ENCODE measurements around the gene CYP2F1.
"Not testable (repeated sequence)": the region's sequence is repeated elsewhere in the genome, so short reads cannot be mapped to it uniquely, and the experiment has no call there.

Gene CYP2F1

DNA sequence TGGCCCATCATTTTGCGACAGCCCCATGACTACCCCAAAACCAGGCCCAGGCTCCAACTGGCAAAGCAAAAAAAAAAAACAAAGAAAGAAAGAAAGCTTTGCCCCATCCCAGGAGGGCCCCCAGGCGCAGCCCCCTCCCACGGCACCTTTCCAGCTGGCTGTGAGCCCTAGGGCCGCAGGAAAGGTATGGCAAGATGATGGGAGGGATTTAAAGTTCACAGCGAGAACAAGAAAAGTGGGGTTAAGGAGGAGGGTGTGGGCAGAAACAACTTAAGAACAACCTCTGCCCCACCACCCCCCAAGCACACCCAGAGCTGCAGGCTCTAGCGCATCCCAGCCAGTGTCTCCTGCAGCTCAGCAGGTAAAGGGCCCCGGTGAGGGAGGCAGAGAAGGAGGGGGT lies at the start of gene CYP2F1:
TSS of gene CYP2F1 (plus strand) at position 301 of the 400 bp plus-strand sequence. CDS start 1,757 bp downstream, outside the sequence.
- Histone ChIP-seq H3K27me3 (ENCODE audit: insufficient read depth, low read length) (peaks cover 3% of the 10 kb centered on the region), H3K4me1 (ENCODE audit: insufficient read depth, low read length) (no peaks in the 10 kb centered on the region), H3K9me3 (ENCODE audit: low read length) (no peaks in the 10 kb centered on the region), H3K4me3 (ENCODE audit: low read length) (no peak within 1 kb of the TSS), H2AFZ (ENCODE audit: low read depth, low read length) (no peak within 1 kb of the TSS), H3K36me3 (ENCODE audit: insufficient read depth, low read length) (no peaks in the 10 kb centered on the region)

- no peaks in the 10 kb centered on the region for H3K36me3 ChIP-seq (ENCODE audit: insufficient read depth, low read length)
- H3K4me3 ChIP-seq (ENCODE audit: low read length): no peak overlapping the region
- no peaks in the 10 kb centered on the region for H3K4me1 ChIP-seq (ENCODE audit: insufficient read depth, low read length)
- peaks cover 3% of the 10 kb centered on the region for H3K27me3 ChIP-seq (ENCODE audit: insufficient read depth, low read length)
- no peak overlapping the region for H2AFZ ChIP-seq (ENCODE audit: low read depth, low read length)
- H3K9me3 ChIP-seq (ENCODE audit: low read length): no peaks in the 10 kb centered on the region
These were observed 49.2 kb upstream of the CYP2F1 start for GRCh38 chr19:41064974-41065569.

- Histone ChIP-seq H3K4me1 (ENCODE audit: insufficient read depth, low read length) (no peaks in the 10 kb centered on the region), H3K4me3 (ENCODE audit: low read length) (no peak overlapping the region), H3K9me3 (ENCODE audit: low read length) (no peaks in the 10 kb centered on the region), H2AFZ (ENCODE audit: low read depth, low read length) (no peak overlapping the region), H3K36me3 (ENCODE audit: insufficient read depth, low read length) (no peaks in the 10 kb centered on the region), H3K27me3 (ENCODE audit: insufficient read depth, low read length) (no peaks in the 10 kb centered on the region)
These were observed 37.9 kb upstream of the CYP2F1 start for GRCh38 chr19:41076286-41076685.

DNA sequence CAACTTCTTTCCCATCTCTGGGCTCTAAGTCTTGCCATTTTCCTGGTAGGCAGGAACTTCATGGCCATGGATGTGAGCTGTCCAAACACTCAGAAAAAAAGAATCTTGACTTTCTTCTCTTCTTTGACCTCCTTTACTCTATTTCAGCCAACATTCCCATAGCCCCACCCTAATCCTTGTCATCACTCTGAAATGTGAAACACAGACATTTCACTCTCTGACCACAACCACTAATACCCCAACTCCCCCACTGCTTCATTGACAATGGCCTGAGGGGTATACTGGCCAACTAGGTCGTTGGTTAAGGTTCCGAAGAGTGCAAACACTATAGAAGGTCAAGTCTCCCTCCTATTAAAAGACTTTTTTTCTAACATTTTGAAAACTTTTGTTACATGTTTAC lies 30.7 kb upstream of the CYP2F1 start:
- no peak overlapping the region for H3K4me3 ChIP-seq (ENCODE audit: low read length)

GRCh38 chr19:41085748-41086415 lies 28.4 kb upstream of the CYP2F1 start:
- no peak overlapping the region for H3K4me3 ChIP-seq (ENCODE audit: low read length)
- H3K4me1 ChIP-seq (ENCODE audit: insufficient read depth, low read length): no peaks in the 10 kb centered on the region
- peaks cover 26% of the 10 kb centered on the region for H3K27me3 ChIP-seq (ENCODE audit: insufficient read depth, low read length)
- no peaks in the 10 kb centered on the region for H3K36me3 ChIP-seq (ENCODE audit: insufficient read depth, low read length)
- H3K9me3 ChIP-seq (ENCODE audit: low read length): no peaks in the 10 kb centered on the region
- no peak overlapping the region for H2AFZ ChIP-seq (ENCODE audit: low read depth, low read length)

More for the DNA sequence above, 30.7 kb upstream of the CYP2F1 start:
- Histone ChIP-seq H3K9me3 (ENCODE audit: low read length) (no peaks in the 10 kb centered on the region), H2AFZ (ENCODE audit: low read depth, low read length) (no peak overlapping the region), H3K4me1 (ENCODE audit: insufficient read depth, low read length) (no peaks in the 10 kb centered on the region), H3K27me3 (ENCODE audit: insufficient read depth, low read length) (peaks cover 12% of the 10 kb centered on the region), H3K36me3 (ENCODE audit: insufficient read depth, low read length) (no peaks in the 10 kb centered on the region)

- peaks cover 26% of the 10 kb centered on the region for H3K27me3 ChIP-seq (ENCODE audit: insufficient read depth, low read length)
- H3K9me3 ChIP-seq (ENCODE audit: low read length): no peaks in the 10 kb centered on the region
- no peaks in the 10 kb centered on the region for H3K4me1 ChIP-seq (ENCODE audit: insufficient read depth, low read length)
- H3K4me3 ChIP-seq (ENCODE audit: low read length): no peak within 1 kb of the TSS
- H2AFZ ChIP-seq (ENCODE audit: low read depth, low read length): no peak within 1 kb of the TSS
- H3K36me3 ChIP-seq (ENCODE audit: insufficient read depth, low read length): no peaks in the 10 kb centered on the region
These were observed 26.1 kb upstream of the CYP2F1 start, which contains the start of gene CYP2A13 for GRCh38 chr19:41088151-41088550. CYP2A13 (plus strand) TSS chr19:41088451; CDS start chr19:41088472, 21 bp downstream.

GRCh38 chr19:41089959-41090358 lies 24.3 kb upstream of the CYP2F1 start:
- Histone ChIP-seq H3K27me3 (ENCODE audit: insufficient read depth, low read length) (peaks cover 26% of the 10 kb centered on the region), H3K4me3 (ENCODE audit: low read length) (no peak overlapping the region), H3K36me3 (ENCODE audit: insufficient read depth, low read length) (no peaks in the 10 kb centered on the region), H2AFZ (ENCODE audit: low read depth, low read length) (no peak overlapping the region), H3K4me1 (ENCODE audit: insufficient read depth, low read length) (no peaks in the 10 kb centered on the region), H3K9me3 (ENCODE audit: low read length) (no peaks in the 10 kb centered on the region)

DNA sequence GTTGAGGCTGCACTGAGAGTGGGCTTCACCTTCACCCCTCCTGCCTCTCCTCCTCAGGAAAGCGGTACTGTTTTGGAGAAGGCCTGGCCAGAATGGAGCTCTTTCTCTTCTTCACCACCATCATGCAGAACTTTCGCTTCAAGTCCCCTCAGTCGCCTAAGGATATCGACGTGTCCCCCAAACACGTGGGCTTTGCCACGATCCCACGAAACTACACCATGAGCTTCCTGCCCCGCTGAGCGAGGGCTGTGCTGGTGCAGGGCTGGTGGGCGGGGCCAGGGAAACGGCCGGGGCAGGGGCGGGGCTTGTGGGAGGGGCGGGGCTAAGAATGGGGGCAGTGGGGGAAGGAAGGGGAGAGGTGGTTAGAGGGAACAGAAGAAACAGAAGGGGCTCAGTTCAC lies 18.5 kb upstream of the CYP2F1 start:
- H3K4me3 ChIP-seq (ENCODE audit: low read length): no peak overlapping the region
- H3K9me3 ChIP-seq (ENCODE audit: low read length): no peaks in the 10 kb centered on the region
- no peaks in the 10 kb centered on the region for H3K4me1 ChIP-seq (ENCODE audit: insufficient read depth, low read length)
- no peaks in the 10 kb centered on the region for H3K27me3 ChIP-seq (ENCODE audit: insufficient read depth, low read length)
- H2AFZ ChIP-seq (ENCODE audit: low read depth, low read length): no peak overlapping the region
- no peaks in the 10 kb centered on the region for H3K36me3 ChIP-seq (ENCODE audit: insufficient read depth, low read length)

DNA sequence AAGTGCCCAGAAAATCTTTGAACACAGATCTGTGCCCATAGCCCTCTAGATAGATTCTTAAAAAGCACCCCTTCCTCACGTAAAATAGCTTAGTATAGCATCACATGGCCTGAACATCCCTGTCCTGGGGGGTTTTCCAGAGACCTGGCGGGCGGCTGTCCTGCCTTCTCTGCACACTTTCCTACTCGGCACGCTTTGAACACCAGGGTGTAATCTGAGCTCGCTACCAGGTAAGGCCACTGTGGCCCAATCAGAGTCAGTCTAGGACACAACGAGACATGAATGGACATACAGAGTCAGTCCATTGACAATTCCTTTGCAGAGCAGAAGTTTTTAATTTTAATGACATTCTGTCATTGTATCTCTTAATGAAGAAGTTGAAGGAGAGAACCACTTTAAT lies 17.9 kb upstream of the CYP2F1 start:
- H3K4me3 ChIP-seq (ENCODE audit: low read length): no peak overlapping the region
- H2AFZ ChIP-seq (ENCODE audit: low read depth, low read length): no peak overlapping the region
- H3K4me1 ChIP-seq (ENCODE audit: insufficient read depth, low read length): no peaks in the 10 kb centered on the region
- no peaks in the 10 kb centered on the region for H3K27me3 ChIP-seq (ENCODE audit: insufficient read depth, low read length)
- no peaks in the 10 kb centered on the region for H3K36me3 ChIP-seq (ENCODE audit: insufficient read depth, low read length)
- H3K9me3 ChIP-seq (ENCODE audit: low read length): no peaks in the 10 kb centered on the region

DNA sequence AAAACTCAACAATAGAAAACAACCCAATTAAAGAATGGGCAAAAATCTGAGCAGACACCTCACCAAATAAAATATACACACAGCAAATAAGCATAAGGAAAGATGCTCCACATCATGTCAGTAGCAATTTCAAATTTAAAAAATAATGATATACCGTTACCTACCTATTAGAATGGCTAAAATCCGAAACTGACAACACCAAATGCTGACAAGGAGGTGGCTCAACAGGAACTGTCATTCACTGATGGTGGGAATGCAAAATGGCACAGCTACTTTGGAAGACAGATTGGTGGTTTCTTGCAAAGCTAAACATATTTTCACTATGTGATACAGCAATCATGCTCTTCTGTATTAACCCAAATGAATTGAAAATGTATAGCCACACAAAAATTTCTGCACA lies 16.9 kb upstream of the CYP2F1 start:
- Histone ChIP-seq H3K36me3 (ENCODE audit: insufficient read depth, low read length) (no peaks in the 10 kb centered on the region), H3K27me3 (ENCODE audit: insufficient read depth, low read length) (no peaks in the 10 kb centered on the region), H3K4me1 (ENCODE audit: insufficient read depth, low read length) (no peaks in the 10 kb centered on the region), H2AFZ (ENCODE audit: low read depth, low read length) (no peak overlapping the region), H3K9me3 (ENCODE audit: low read length) (no peaks in the 10 kb centered on the region), H3K4me3 (ENCODE audit: low read length) (no peak overlapping the region)

- H3K36me3 ChIP-seq (ENCODE audit: insufficient read depth, low read length): no peaks in the 10 kb centered on the region
- H3K4me3 ChIP-seq (ENCODE audit: low read length): no peak overlapping the region
- H2AFZ ChIP-seq (ENCODE audit: low read depth, low read length): no peak overlapping the region
- H3K4me1 ChIP-seq (ENCODE audit: insufficient read depth, low read length): no peaks in the 10 kb centered on the region
- H3K9me3 ChIP-seq (ENCODE audit: low read length): no peaks in the 10 kb centered on the region
- H3K27me3 ChIP-seq (ENCODE audit: insufficient read depth, low read length): no peaks in the 10 kb centered on the region
These were observed 15.5 kb upstream of the CYP2F1 start for GRCh38 chr19:41098762-41099161.

GRCh38 chr19:41102210-41102609 lies 12.0 kb upstream of the CYP2F1 start:
- not testable (repeated sequence) for H3K4me3 ChIP-seq (ENCODE audit: low read length); H2AFZ ChIP-seq (ENCODE audit: low read depth, low read length); H3K27me3 ChIP-seq (ENCODE audit: insufficient read depth, low read length); H3K9me3 ChIP-seq (ENCODE audit: low read length); H3K4me1 ChIP-seq (ENCODE audit: insufficient read depth, low read length); H3K36me3 ChIP-seq (ENCODE audit: insufficient read depth, low read length)

DNA sequence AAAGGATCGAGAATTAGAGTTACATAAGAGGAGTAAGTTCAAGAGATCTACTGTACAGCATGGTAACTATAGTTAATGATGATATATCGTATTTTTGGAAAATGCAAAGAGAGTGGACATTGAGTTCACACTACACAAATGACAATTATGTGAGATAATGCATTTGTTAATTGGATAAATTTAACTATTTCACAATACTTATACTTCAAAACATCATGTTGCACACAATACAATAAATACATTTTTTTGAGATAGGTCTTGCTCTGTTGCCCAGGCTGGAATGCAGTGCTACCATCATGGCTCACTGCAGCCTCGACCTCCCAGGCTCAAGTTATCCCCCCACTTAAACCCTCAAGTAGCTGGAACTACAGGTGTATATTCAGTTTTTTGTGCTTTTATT lies 8.1 kb upstream of the CYP2F1 start:
- H3K36me3 ChIP-seq (ENCODE audit: insufficient read depth, low read length): no peaks in the 10 kb centered on the region
- H3K27me3 ChIP-seq (ENCODE audit: insufficient read depth, low read length): no peaks in the 10 kb centered on the region
- H2AFZ ChIP-seq (ENCODE audit: low read depth, low read length): no peak overlapping the region
- H3K9me3 ChIP-seq (ENCODE audit: low read length): no peaks in the 10 kb centered on the region
- no peak overlapping the region for H3K4me3 ChIP-seq (ENCODE audit: low read length)
- no peaks in the 10 kb centered on the region for H3K4me1 ChIP-seq (ENCODE audit: insufficient read depth, low read length)

- no peak overlapping the region for H2AFZ ChIP-seq (ENCODE audit: low read depth, low read length)
- H3K36me3 ChIP-seq (ENCODE audit: insufficient read depth, low read length): no peaks in the 10 kb centered on the region
- H3K4me1 ChIP-seq (ENCODE audit: insufficient read depth, low read length): no peaks in the 10 kb centered on the region
- no peaks in the 10 kb centered on the region for H3K9me3 ChIP-seq (ENCODE audit: low read length)
- no peak overlapping the region for H3K4me3 ChIP-seq (ENCODE audit: low read length)
- peaks cover 3% of the 10 kb centered on the region for H3K27me3 ChIP-seq (ENCODE audit: insufficient read depth, low read length)
These were observed 2.9 kb upstream of the CYP2F1 start for GRCh38 chr19:41111296-41111695.

Data from neuron (in vitro differentiated cells).